ENCODE data around the gene CARD11. TPM values are rescaled to one million over a fixed set of nuclear protein-coding genes. Genes with fewer than 3 reads are reported as not detected.

Gene CARD11
- total and polyA plus RNA-seq, 2 of the 13 experiments (the other 11 are each of a cell fraction or from before 2014, with no cell fraction given) = 0.04 TPM; not detected in 1

- Histone ChIP-seq H2AFZ (ENCODE audit: low read length) (no peak overlapping the region), H4K20me1 (ENCODE audit: insufficient read depth, low read length) (no peaks in the 10 kb centered on the region), H3K9me3 (ENCODE audit: low read length) (no peaks in the 10 kb centered on the region), H3K9ac (ENCODE audit: insufficient read depth, low read depth, low read length) (no peak overlapping the region), H3K27me3 (ENCODE audit: control insufficient read depth in 1 of 2, insufficient read depth in 2 of 2, low read length in 2 of 2) (peaks cover 0 to 5% of the 10 kb centered on the region in 2 experiments; a peak in 3 of 5 replicates), H3K4me1 (ENCODE audit: insufficient read depth, low read length) (peaks cover 35% of the 10 kb centered on the region), H3K27ac (ENCODE audit: extremely low read length, insufficient read depth, low read length) (no peak overlapping the region), H3K4me2 (ENCODE audit: low read depth, low read length) (no peak overlapping the region), H3K4me3 (replicated peaks in 1 of 3; ENCODE audit: insufficient read depth in 1 of 3, low read depth in 2 of 3, low read length in 3 of 3) (no peak overlapping the region), H3K36me3 (replicated peaks in 1 of 2; ENCODE audit: control insufficient read depth in 1 of 2, insufficient read depth in 2 of 2, low read length in 2 of 2) (no peaks in the 10 kb centered on the region), H3K79me2 (ENCODE audit: insufficient read depth, low read length) (no peaks in the 10 kb centered on the region)
- WGBS (ENCODE audit: low lambda C conversion rate) = 14% methylated on average over 1 of the region's 3 CpGs
- TF ChIP-seq CREB3 (CRISPR knock-in tag; IDR thresholded peaks at IDR 0.05) = no peak
- TF ChIP-seq MNT (IDR thresholded peaks at IDR 0.05) = peak; percentile 51; the same call in 1 of the 2 replicates
- CTCF ChIA-PET (ENCODE audit: low intra/inter-chr PET ratio, low total read pairs) = interaction anchor here (3.2 kb wide), 1 partner anchor 288 kb away, joined by 16 read pairs; no protein-coding TSS in a partner anchor
- ATAC-seq (no peak), DNase-seq (ENCODE audit: low spot score) (no peak), FAIRE-seq (no peak)
- intact Hi-C loops (cut with micrococcal nuclease; ENCODE audit: unreplicated experiment) (loop anchor here (5.0 to 10.0 kb wide), 2 partner anchors 536 to 1028 kb away; no protein-coding TSS in a partner anchor), in situ Hi-C loops (cut with HindIII; ENCODE audit: extremely low pct_ligation_motif_present, low pct_unique_long_range_greater_than_20kb) (no loop called here)
- POLR2A ChIA-PET = no interaction called here
- BruUV-seq (replicated peaks) = no TSS peak
Measured at GRCh38 chr7:2866601-2867000, 177.1 kb downstream of the CARD11 start.

DNA sequence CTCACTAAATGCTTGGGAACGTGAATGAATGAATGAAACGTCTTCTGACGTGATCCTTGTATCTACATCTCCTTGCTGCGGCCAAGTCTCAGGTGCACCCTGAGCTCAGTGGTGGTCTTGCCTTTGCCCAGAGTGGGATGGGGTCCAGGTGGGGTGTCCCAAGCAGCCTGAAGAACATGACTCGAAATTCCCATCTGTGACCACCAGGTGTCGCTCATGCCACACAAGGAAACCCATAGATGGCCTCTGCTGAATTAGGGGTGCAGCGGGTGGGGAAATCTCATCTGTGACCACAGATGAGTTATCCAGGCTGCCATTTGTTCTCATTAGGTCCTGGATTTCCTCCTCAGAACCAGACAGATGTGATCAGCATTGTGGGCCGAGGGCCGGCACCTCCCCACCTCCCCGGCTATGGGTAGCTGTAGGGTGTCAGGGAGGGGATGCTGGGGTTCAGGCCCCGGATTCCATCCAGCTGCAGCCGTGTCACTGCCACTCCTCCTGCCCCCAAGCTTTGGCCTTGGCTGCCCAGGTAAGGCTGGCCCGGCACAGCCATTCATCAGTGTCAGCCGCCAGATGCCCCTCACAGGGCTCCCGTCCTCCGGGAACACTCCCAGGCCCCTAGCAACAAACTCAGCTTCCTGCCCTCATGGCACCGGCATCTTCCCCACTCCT lies 178.5 kb downstream of the CARD11 start:
- in situ Hi-C loops (cut with HindIII; ENCODE audit: extremely low pct_ligation_motif_present, low pct_unique_long_range_greater_than_20kb) = no loop called here
- ChIA-PET POLR2A (interaction anchor here (1.5 to 1.8 kb wide), 2 partner anchors 12 to 61 kb away, joined by 3 to 20 read pairs; no protein-coding TSS in a partner anchor), CTCF (ENCODE audit: low intra/inter-chr PET ratio, low total read pairs) (interaction anchor here (1.3 to 3.2 kb wide), 3 partner anchors 289 to 1032 kb away, joined by 4 to 16 read pairs (median 5); no protein-coding TSS in a partner anchor)
- Histone ChIP-seq H3K4me2 (ENCODE audit: low read depth, low read length) (peak overlapping the region; percentile 96; the same call in 1 of the 2 replicates), H3K79me2 (ENCODE audit: insufficient read depth, low read length) (no peaks in the 10 kb centered on the region), H3K27ac (ENCODE audit: extremely low read length, insufficient read depth, low read length) (no peak overlapping the region), H3K4me1 (ENCODE audit: insufficient read depth, low read length) (peaks cover 35% of the 10 kb centered on the region), H4K20me1 (ENCODE audit: insufficient read depth, low read length) (no peaks in the 10 kb centered on the region), H3K9me3 (ENCODE audit: low read length) (no peaks in the 10 kb centered on the region), H2AFZ (ENCODE audit: low read length) (no peak overlapping the region), H3K27me3 (ENCODE audit: control insufficient read depth in 1 of 2, insufficient read depth in 2 of 2, low read length in 2 of 2) (no peaks in the 10 kb centered on the region; a peak in 1 of 5 replicates), H3K9ac (ENCODE audit: insufficient read depth, low read depth, low read length) (no peak overlapping the region), H3K4me3 (replicated peaks in 1 of 3; ENCODE audit: insufficient read depth in 1 of 3, low read depth in 2 of 3, low read length in 3 of 3) (no peak overlapping the region), H3K36me3 (replicated peaks in 1 of 2; ENCODE audit: control insufficient read depth in 1 of 2, insufficient read depth in 2 of 2, low read length in 2 of 2) (no peaks in the 10 kb centered on the region)
- intact Hi-C loops (cut with micrococcal nuclease; ENCODE audit: unreplicated experiment) = loop anchor here (5.0 to 10.0 kb wide), 3 partner anchors 63 to 1030 kb away; no protein-coding TSS in a partner anchor
- ATAC-seq (peak; percentile 10; the same call in 2 of the 3 replicates), FAIRE-seq (peak; percentile 70), DNase-seq (ENCODE audit: low spot score) (peak; percentile 59)
- BruUV-seq (replicated peaks) = no TSS peak
- WGBS (ENCODE audit: low lambda C conversion rate) = 53% methylated on average over 9 of the region's 17 CpGs
- TF ChIP-seq ZNF883 (CRISPR knock-in tag; IDR thresholded peaks at IDR 0.05; ENCODE audit: not compliant biosample characterization) = no peak
- TF ChIP-seq ZNF644 (CRISPR knock-in tag; IDR thresholded peaks at IDR 0.05; ENCODE audit: low read depth) = no peak
- TF ChIP-seq ZNF782 (CRISPR knock-in tag; IDR thresholded peaks at IDR 0.05; ENCODE audit: borderline replicate concordance) = no peak
- TF ChIP-seq ZFP91 (CRISPR knock-in tag; IDR thresholded peaks at IDR 0.05; ENCODE audit: borderline replicate concordance) = peak; percentile 21; the same call in 1 of the 2 replicates
- TF ChIP-seq THAP7 (CRISPR knock-in tag; IDR thresholded peaks at IDR 0.05) = no peak
- no peak for TF ChIP-seq HHEX (CRISPR knock-in tag; IDR thresholded peaks at IDR 0.05)
- no peak for TF ChIP-seq SSRP1 (CRISPR knock-in tag; IDR thresholded peaks at IDR 0.05)
